ENCODE measurements around the gene NOTCH2NLA.
"Not testable (repeated sequence)": the region's sequence is repeated elsewhere in the genome, so short reads cannot be mapped to it uniquely, and the experiment has no call there.

DNA sequence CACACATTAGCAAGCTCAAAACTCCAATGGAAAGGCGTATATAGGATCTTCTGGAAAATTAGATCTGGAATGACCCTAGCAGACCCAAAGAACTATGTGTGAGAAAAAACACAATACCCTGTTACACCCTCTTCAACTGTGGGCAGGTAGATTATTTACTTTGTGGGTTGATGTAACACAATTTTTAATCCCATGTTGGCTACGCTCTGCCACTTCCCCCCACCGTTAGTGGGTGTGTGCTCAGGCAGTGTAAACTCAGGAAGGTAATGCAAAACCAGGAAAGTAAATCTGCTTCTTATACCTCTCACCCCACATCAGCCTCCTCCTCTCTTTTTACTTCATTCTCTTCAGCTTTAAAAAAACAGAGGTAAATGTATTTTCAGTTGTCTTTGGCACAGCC lies 45.3 kb upstream of the NOTCH2NLA start:
- TF ChIP-seq CTCF, POLR2A (IDR thresholded peaks at IDR 0.05): not testable (repeated sequence)
